Astrocyte of the spinal cord (primary cell): ENCODE measurements around the gene RBKS.
A peak's percentile ranks its signal among the peaks of the same experiment; 100 is the strongest.

ENCODE experiments used
- DNase-seq: peaks from one replicate; pipeline ENCODE4 v3.0.0; 2011; ENCODE audit warnings: low read depth, low spot score
- H3K4me3 ChIP-seq: 2 replicates; pipeline ENCODE4 v1.5.1; 2011; ENCODE audit warnings: low read depth, mild to moderate bottlenecking, low read length, moderate library complexity
- CTCF ChIP-seq: IDR thresholded peaks from 2 replicates; pipeline ENCODE4 v1.5.1; 2012; ENCODE audit warnings: low read depth, mild to moderate bottlenecking, low read length, inconsistent platforms
- in situ Hi-C: cut with HindIII; loops from 2 replicates; pipeline ENCODE4 v1.10.0; 2017; ENCODE audit warnings: low sequenced_read_pairs

The RBKS gene

GRCh38 chr2:27781496-27781895, 108.7 kb downstream of the RBKS start:
- in situ Hi-C loops: no loop called here
- DNase-seq: no peak
- no peak for TF ChIP-seq CTCF
- H3K4me3 ChIP-seq: no peak overlapping the region

- no peak overlapping the region for H3K4me3 ChIP-seq
- no peak for DNase-seq
- TF ChIP-seq CTCF: no peak
- in situ Hi-C loops: no loop called here
Observed at GRCh38 chr2:27779417-27780055, 110.7 kb downstream of the RBKS start.

- TF ChIP-seq CTCF: no peak
- DNase-seq: no peak
- in situ Hi-C loops: no loop called here
- no peak overlapping the region for H3K4me3 ChIP-seq
Observed at GRCh38 chr2:27776696-27777095, 113.5 kb downstream of the RBKS start.

GRCh38 chr2:27776097-27776496, 114.1 kb downstream of the RBKS start:
- no peak for DNase-seq
- no peak overlapping the region for H3K4me3 ChIP-seq
- no peak for TF ChIP-seq CTCF
- in situ Hi-C loops: no loop called here

GRCh38 chr2:27773959-27774358, 116.2 kb downstream of the RBKS start:
- H3K4me3 ChIP-seq: no peak overlapping the region
- DNase-seq: no peak
- TF ChIP-seq CTCF: no peak
- in situ Hi-C loops: no loop called here

- in situ Hi-C loops: no loop called here
- no peak for DNase-seq
- H3K4me3 ChIP-seq: peak overlapping the region; percentile 94
- no peak for TF ChIP-seq CTCF
Observed at GRCh38 chr2:27772804-27773203, 117.4 kb downstream of the RBKS start.
